ENCODE measurements around the gene ADD1.

Gene ADD1

GRCh38 chr4:2835978-2836377 lies 7.7 kb upstream of the ADD1 start:
- no peak for DNase-seq

DNA sequence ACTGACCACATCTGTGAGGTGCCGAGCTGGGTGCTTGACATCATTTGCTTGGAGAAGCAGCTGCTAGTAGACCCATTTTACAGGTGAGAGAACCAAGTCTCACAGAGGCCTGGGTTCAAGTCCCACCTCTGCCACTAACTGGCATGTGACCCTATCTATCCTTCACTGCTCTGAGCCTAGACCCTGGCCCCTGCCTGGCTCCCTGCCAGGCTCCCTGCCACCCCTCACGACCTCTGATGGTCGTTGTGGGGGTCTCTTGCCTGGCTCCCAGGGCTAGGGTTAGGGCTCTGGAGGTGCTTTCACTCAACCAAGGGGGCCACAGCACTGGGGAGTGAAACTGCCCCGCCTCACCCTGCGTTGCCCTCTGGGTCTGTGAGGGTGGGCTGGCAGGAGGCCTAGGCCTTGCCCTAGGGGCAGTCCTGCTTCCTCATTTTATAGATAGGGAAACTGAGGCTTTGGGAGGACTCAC lies 7.2 kb upstream of the ADD1 start:
- no peak for DNase-seq

- DNase-seq, result no peak
Measured at GRCh38 chr4:2837110-2837903, 6.3 kb upstream of the ADD1 start.

- no peak for DNase-seq
Measured at GRCh38 chr4:2837904-2838496, 5.6 kb upstream of the ADD1 start.

DNA sequence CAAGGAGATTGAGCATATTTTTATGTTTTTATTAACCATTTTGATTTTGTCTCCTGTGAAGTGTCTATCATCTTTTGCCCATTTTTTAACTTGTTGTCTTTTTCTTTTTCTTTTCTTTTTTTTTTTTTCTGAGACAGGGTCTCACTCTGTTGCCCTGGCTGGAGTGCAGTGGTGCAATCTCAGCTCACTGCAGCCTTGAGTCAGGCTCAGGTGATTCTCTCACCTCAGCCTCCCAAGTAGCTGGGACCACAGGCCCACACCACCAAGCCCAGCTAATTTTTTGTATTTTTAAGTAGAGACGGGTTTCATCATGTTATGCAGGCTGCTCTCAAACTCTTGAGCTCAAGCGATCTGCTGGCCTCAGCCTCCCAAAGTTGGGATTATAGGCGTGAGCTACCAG lies 4.6 kb upstream of the ADD1 start:
- no peak for DNase-seq

- no peak for DNase-seq
Measured at GRCh38 chr4:2842687-2843262, 869 bp upstream of the ADD1 start.

- no peak for DNase-seq
Measured at GRCh38 chr4:2843941-2844584, 419 bp downstream of the ADD1 start.

GRCh38 chr4:2846172-2846571 lies 2.5 kb downstream of the ADD1 start:
- no peak for DNase-seq

DNA sequence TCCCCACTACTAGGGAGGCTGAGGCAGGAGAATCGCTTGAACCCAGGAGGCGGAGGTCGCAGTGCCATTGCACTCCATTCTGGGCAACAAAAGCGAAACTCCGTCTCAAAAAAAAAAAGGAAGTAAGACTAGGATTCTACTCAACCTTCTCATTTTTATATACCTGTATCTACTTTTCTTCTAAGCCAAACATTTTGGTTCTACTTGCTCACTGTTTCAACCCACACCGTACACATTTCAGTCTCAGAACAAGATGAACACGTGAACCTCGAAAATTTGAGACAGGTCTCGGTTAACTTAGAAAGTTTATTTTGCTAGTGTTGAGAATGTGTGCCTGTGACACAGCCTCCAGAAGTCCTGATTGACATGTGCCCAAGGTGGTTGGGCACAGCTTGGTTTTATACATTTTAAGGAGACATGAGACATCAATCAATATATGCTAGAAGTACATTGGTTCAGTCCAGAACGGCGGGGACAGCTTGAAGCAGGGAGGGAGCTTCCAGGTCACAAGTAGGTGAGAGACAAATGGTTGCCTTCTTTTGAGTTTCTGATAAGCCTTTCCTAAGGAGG lies 3.7 kb downstream of the ADD1 start:
- no peak for DNase-seq

- DNase-seq, result no peak
Measured at GRCh38 chr4:2848449-2848848, 4.8 kb downstream of the ADD1 start.

DNA sequence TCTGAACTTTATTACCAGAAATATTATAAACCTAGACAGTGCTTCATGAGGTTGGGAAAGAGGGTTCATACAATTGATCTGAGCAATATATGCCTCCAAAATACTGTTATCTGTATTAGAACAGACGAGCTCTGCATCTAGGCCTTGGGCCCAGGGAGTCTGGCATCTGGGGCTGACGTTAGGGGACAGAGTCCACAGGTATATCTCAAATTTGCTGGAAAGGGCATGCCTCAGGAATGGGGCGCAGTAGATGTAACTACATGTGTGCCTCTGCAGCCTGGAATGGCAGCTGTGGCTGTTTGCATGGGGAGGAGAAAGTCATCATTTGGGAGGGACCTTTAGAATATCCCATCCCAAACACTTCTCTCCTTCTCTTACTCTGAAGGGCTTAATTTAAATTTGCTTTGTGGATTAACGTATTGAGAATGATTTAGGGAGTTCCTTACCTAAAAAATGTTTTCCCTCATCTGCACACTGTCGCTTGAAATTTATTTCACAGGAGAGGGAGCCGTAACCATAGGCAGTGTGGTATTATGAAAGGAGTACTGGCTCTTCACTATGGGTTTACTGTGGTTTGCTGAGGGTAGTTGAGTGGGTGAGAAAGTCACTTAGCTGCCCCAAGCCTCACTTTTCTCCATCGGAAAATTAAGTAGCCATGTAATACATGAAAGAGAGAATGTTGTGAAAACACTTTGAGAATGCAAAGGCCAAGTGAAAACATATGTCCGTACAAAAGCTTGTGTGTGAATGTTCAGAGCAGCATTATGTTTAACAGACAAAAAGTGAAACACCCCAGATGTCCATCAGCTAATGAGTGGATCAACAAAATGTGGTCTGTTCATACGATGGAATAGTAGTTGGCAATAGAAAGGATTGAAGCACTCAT lies 5.9 kb downstream of the ADD1 start:
- DNase-seq, result no peak

DNA sequence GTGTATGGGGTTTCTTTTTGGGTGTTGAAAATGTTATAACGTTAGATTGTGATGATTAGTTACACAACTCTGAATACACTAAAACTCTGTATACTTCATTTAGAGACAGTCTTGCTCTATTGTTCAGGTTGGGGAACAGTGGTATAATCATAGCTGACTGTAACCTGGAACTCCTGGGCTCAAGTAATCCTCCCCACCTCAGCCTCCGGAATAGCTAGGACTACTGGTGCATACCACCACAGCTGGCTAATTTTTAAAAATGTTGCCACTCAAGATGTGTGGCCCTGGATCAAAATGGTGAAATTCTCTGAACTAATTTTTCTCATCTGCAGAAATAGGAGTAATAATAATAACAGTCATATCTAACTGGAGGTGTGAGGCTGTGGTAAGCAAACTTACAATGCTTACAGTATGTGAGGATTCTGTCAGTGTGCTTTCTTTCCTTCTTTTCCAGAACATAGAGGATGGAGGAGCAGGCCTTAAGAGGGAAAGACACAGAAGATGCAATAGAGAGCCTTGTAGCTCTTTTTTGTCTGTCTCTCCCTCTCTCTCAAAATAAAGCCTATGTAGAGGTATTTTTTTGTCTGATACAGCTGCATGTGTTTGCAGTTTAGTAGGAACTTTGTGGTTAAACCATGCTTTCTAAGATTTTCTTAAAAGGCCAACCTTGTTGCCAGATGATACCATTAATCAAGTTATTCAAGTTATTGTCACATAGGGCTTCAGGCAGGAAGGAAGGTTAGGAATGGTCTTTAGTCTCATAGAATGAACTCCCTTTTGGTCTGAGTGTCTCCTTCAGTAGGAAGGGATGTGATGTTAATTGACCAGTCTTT lies 7.5 kb downstream of the ADD1 start:
- DNase-seq, result no peak

DNA sequence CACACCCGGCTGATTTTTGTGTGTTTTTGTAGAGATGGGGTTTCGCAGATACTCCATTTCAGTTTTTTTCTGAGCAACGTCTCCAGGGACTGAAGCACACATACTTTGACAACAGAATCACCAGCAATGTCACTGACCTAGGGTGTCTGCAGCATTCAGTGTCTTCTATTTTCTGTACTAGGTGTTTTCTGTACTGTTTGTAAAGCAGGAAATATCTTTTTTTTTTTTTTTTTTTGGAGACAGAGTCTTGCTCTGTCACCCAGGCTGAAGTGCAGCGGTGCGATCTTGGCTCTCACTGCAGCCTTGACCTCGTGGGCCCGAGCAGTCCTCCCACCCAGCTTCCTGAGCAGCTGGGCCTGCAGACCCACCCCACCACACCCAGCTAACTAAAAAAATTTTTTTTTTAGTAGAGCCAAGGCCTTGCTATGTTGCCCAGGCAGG lies 8.9 kb downstream of the ADD1 start:
- no peak for DNase-seq

GRCh38 chr4:2855584-2855983 lies 11.9 kb downstream of the ADD1 start:
- no peak for DNase-seq

GRCh38 chr4:2856266-2856665 lies 12.6 kb downstream of the ADD1 start:
- no peak for DNase-seq

DNA sequence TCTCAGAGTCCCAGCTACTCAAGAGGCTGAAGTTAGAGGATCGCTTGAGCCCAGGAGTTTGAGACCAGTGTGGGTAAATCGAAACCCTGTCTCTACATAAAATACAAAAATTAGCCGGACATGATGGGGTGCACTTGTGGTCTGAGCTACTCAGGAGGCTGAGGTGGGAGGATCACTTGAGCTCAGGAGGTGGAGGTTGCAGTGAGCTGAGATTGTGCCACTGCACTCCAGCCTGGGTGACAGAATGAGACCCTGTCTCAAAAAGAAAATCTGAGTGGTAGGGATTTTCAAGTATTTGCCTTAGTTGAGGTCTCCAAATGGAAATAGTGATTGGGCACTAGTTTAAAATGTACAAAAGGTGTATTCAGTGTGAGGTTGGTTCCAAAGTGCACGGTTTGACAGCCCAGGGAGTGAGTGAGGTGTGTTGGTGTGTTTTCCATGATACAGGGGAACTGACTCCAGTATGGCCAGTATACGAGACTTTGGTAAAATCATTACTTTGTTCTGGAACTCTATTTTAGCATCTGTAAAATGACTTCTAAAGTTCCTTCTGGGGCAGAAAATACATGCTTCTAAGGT lies 13.8 kb downstream of the ADD1 start:
- DNase-seq, result no peak

DNA sequence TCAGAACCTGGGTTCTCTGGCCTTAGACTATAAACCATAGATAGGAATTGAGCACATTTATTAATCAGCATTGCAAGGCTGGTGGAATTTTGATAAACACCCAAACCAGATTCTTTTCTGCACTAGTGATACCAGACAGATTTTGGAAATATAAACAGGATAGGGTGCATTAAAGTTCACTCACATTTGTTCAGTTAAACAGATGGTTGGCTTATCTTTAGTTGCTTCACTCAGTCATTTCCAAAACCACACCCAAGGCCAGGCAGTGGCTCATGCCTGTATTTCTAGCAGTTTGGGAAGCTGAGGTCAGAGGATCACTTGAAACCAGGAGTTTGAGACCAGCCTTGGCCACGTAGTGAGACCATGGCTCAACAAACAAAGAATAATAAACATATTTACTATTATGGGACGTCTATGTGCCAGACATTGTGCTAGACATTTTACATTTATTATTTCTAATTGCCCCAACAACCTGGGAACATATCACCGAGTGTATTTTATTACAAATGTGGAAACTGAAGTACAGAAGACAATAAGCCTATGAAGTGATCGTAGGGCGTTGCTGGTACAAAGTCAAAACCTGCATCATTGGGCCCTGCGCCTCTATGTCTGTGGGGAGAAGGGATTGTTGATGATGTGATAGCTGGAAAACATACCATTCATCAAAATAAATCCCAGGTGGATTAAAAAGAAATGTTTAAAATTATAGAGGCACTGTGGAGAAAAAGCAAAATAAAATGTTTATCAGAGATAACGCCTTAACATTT lies 15.0 kb downstream of the ADD1 start:
- no peak for DNase-seq

DNA sequence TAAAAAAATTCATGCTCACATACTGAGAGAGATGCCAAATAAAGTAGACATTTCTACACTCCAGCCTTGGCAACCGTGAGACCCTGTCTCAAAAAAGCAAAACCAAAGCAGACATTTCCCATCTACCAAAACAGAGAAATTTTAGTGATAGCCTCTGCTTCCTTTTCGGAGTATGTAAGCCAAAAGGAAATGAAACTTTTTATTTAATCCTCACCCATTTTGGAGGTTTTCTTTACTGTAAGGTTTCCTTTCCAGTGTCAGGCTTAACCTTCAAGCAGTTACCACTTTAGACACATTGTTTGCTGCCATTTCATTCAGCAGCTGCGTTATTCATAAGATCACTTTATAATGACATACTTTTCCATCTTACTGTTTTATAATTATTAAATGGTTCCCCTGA lies 15.9 kb downstream of the ADD1 start:
- no peak for DNase-seq

DNA sequence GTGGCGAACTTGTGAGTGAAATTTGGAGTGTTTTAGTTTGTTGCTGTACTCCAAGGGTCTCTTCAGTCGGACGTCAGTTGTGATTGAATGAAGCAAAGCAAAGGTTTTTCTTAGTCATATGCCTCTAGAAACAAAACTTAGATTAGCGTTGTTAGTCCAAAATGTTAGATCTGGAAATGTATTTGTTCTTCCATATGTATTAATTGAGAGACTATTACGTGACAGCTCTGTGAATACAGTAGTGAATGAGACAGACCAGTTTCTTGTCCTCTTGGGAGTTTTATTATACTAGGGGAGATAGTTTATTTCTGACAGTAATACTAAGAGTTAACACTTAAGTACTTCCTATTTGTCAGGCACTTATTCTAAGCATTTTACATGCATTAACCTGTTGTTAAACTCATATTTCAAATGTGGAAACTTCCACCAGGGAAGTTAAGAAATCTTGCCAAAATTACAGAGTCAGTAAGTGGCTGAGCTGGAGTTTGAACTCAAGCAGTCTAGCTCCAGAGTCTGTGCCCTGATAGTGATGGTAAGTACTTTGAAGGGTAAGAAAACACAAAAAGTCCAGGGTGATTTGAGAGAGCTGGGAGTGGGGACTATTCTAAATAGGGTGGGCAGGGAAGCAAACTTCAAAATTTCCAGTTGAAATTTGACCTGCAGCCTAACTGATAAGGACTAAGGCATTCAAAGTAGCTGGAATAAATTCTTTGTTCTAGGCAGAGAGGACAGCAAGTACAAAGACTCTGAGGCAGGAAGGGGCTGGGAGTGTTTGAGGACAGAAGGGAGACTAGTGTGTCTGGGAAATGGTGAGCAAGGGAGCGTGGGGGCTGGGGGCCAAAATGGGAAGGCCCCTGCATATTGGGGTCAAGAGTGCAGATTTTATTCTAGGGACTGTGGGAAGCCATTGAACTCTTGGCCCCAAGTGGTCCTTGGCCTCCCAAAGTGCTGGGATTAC lies 17.0 kb downstream of the ADD1 start:
- DNase-seq, result no peak

All from NCI-H1694 (cell line).